Activated T-cell treated with anti-CD3 and anti-CD28 coated beads, Interleukin-2, amount 50 U/mL, for 72 hours (primary cell): ENCODE data around the gene CRHBP. TPM values are rescaled to one million over a fixed set of nuclear protein-coding genes. Genes with fewer than 3 reads are reported as not detected.
A peak's percentile ranks its signal among the peaks of the same experiment; 100 is the strongest.
"Not testable (repeated sequence)": the region's sequence is repeated elsewhere in the genome, so short reads cannot be mapped to it uniquely, and the experiment has no call there.

ENCODE experiments used
- ATAC-seq, 2 donors: fragments of 150-1000 bp; cut with Tn5 transposase; replicated peaks in 1 of 2; 2 replicates each; pipeline ENCODE4 v1.10.0; 2021; ENCODE audit warnings: moderate library complexity in 2 of 2, mild to moderate bottlenecking in 1 of 2
- DNase-seq, 2 donors: peaks; one replicate each; pipeline ENCODE4 v3.0.0; 2021 to 2022; ENCODE audit warnings: mixed read lengths in 1 of 2
- H3K27ac Mint-ChIP-seq: one replicate; pipeline ENCODE4 v1.8.0; 2022; ENCODE audit warnings: mild to moderate bottlenecking, moderate library complexity, mixed read lengths
- H3K27me3 Mint-ChIP-seq: one replicate; pipeline ENCODE4 v1.8.0; 2022; ENCODE audit warnings: low read depth, mixed read lengths
- H3K36me3 Mint-ChIP-seq, 2 donors: one replicate each; pipeline ENCODE4 v1.8.0; 2022; ENCODE audit warnings: mixed read lengths in 2 of 2, mild to moderate bottlenecking in 1 of 2; ENCODE audit not compliant: insufficient read depth in 2 of 2
- H3K4me1 Mint-ChIP-seq: one replicate; pipeline ENCODE4 v1.8.0; 2022; ENCODE audit warnings: low read depth, mixed read lengths
- H3K4me3 Mint-ChIP-seq, 2 donors: one replicate each; pipeline ENCODE4 v1.8.0; 2022; ENCODE audit warnings: mild to moderate bottlenecking in 2 of 2, mixed read lengths in 2 of 2, moderate library complexity in 2 of 2
- H3K9me3 Mint-ChIP-seq, 2 donors: one replicate each; pipeline ENCODE4 v1.8.0; 2022; ENCODE audit warnings: mixed read lengths in 2 of 2
- total RNA-seq, 2 donors: library from RNA; stranded (reverse); gene quantifications; one replicate each; pipeline ENCODE4 v1.2.3, GENCODE V29; 2022

The CRHBP gene
- under 1 TPM; 0.26 to 0.67 TPM for total RNA-seq

DNA sequence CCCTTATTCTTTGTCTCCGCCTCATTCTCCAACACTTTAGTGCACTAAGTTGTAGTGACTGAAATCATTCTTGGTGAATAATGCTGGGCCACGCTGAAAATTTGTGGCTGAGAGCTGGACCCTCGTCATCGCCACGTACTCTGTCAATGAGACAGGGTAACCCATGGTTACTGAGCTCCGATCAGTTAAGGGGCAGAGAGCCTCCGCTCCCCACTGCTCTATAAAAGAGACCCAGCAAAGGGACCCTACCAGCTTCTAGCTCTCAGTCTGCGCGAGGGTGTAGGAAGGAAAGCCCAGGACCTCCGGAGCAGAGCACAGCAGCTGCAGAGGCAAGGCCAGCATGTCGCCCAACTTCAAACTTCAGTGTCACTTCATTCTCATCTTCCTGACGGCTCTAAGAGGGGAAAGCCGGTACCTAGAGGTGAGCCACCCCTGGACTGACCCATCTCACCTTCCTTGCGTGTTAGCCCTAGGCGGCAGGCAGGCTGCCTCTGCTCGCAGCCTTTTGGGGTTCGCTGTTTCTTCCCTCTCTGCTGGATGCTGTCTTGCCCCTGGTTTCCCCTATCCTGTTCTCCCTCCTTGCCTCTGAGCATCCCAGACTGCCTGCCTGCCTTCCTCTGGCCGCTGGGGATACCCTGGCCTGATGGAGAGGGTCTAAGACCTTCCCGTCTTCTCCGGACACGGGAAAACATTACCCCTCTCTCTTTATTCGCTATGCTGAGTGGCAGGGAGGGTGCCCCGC, at the start of gene CRHBP:
TSS of gene CRHBP (plus strand) at position 251 of the 742 bp plus-strand sequence. CDS start at position 341, 90 bp downstream.
- DNase-seq = peak in 1 of 2 donors; percentile 1
- peak; percentile 32 to 36 for ATAC-seq
- Mint-ChIP-seq H3K9me3 (no peaks in the 10 kb centered on the region), H3K4me3 (peak within 1 kb of the TSS; percentile 62), H3K27ac (no peak within 1 kb of the TSS), H3K27me3 (peaks cover 34% of the 10 kb centered on the region), H3K4me1 (peaks cover 10% of the 10 kb centered on the region), H3K36me3 (no peaks in the 10 kb centered on the region)

DNA sequence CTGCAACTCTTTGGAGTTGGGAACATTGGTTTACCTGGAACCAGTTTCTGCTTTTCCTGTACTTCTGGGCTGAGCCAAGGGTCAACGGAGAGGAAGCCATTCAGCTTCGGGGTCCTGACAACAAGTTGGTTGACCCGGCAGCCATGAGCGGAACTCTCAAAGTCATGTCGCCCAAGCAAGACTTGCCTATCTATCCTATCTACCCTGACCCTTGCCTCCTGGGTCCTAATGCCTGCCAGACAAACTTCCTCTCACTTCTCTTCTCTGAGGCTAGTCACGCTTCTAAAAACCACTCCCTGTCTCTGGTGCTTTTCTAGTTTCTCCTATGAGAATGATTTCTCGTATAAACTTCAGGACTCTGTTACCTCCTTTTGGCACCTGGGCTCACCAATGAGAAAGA, 44.7 kb upstream of the CRHBP start:
- DNase-seq = no peak
- Mint-ChIP-seq H3K4me3 (no peak overlapping the region), H3K27ac (no peak overlapping the region), H3K4me1 (no peaks in the 10 kb centered on the region), H3K9me3 (peaks cover 0 to 3% of the 10 kb centered on the region in 2 donors), H3K27me3 (no peaks in the 10 kb centered on the region), H3K36me3 (no peaks in the 10 kb centered on the region)
- no peak for ATAC-seq

GRCh38 chr5:76910344-76910933, 42.4 kb upstream of the CRHBP start:
- H3K36me3 Mint-ChIP-seq, H3K9me3 Mint-ChIP-seq, H3K4me1 Mint-ChIP-seq, DNase-seq, H3K4me3 Mint-ChIP-seq, H3K27ac Mint-ChIP-seq, H3K27me3 Mint-ChIP-seq, ATAC-seq: not testable (repeated sequence)

- not testable (repeated sequence) for H3K36me3 Mint-ChIP-seq, ATAC-seq
Measured at GRCh38 chr5:76914671-76915070, 38.2 kb upstream of the CRHBP start.

DNA sequence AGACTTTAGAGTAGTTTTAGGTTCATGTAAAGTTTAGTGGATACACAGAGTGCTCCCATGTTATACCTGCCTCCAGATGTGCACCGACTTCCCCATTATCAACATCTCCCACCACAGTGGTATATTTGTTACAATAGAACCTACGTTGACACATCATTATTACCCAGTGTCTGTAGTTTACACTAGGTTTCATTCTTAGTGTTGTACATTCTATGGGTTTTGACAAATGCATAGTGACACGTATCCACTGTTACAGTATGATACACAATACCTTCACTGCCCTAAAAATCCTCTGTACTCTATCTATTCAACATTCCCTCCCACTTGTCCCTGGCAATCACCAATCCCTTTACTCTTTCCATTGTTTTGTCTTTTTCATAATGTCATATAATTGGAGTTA, 34.3 kb upstream of the CRHBP start:
- Mint-ChIP-seq H3K27me3 (peaks cover 8% of the 10 kb centered on the region), H3K27ac (no peak overlapping the region), H3K36me3 (peaks cover 3% of the 10 kb centered on the region in 2 donors), H3K4me1 (no peaks in the 10 kb centered on the region), H3K9me3 (peaks cover 0 to 4% of the 10 kb centered on the region in 2 donors), H3K4me3 (no peak overlapping the region)
- ATAC-seq = no peak
- no peak for DNase-seq

More at GRCh38 chr5:76914671-76915070, 38.2 kb upstream of the CRHBP start:
- not testable (repeated sequence) for H3K4me1 Mint-ChIP-seq, H3K9me3 Mint-ChIP-seq, DNase-seq, H3K27me3 Mint-ChIP-seq, H3K4me3 Mint-ChIP-seq, H3K27ac Mint-ChIP-seq

DNA sequence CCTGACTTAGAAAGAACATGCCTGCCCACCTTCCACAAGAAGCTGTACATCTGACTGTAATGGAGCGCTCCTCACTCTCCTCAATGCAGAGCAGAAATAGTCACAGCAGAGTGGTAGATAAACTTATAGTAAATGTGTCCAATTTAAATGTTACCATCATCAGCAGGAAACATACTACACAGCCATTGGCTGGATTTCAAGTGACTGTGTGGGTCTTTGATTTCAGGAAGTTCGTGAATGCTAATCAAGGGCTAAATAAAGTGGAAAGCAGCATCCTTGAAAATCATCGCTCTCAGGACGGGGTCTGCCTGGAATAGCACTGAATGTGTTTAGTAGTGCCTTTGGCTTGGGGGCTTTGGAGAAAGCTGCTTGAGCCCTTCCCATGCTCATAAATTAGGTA, 32.4 kb upstream of the CRHBP start:
- peaks cover 8% of the 10 kb centered on the region for H3K27me3 Mint-ChIP-seq
- DNase-seq = no peak
- H3K36me3 Mint-ChIP-seq = no peaks in the 10 kb centered on the region
- no peak for ATAC-seq
- no peak overlapping the region for H3K27ac Mint-ChIP-seq
- H3K4me3 Mint-ChIP-seq = no peak overlapping the region
- H3K4me1 Mint-ChIP-seq = no peaks in the 10 kb centered on the region
- no peaks in the 10 kb centered on the region for H3K9me3 Mint-ChIP-seq

DNA sequence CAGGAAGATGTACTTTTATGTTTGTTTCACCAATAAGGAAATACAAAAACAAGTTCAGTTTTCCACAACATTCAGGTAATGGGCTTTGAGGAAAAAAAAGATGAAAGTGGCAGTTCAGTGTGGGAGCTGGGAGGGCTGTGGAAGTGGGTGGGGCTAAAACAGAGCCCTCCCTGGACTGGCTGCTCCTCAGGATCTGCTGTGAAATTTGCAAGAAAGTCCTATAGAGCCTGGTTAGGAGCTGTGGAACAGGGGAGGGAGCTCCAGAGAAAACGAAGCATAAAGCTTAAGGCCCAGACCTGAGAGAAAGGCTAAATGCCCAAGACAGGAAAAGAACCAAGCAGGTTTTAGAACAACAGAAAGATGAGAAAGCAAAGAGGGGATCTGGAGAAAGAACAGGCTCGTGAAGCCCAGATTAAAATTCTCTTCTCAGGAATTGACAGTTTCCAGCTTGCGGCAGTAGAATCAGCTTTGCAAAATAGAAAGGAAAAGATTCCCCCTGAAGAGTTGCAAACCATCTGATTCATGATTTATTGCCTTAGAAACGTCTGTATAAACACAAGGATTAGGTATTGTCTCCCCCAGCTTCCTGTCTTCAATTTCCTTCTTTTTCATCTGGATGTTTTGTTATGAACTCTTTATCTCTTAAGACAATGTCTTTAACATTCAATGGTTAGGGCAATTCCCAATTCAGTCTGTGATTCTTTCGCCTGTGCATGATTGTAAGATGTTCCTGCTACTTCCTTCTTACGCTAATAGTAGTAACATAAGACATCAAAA, 26.3 kb upstream of the CRHBP start:
- Mint-ChIP-seq H3K9me3 (no peaks in the 10 kb centered on the region), H3K27ac (no peak overlapping the region), H3K4me1 (no peaks in the 10 kb centered on the region), H3K36me3 (no peaks in the 10 kb centered on the region), H3K4me3 (no peak overlapping the region), H3K27me3 (peaks cover 6% of the 10 kb centered on the region)
- DNase-seq (no peak), ATAC-seq (no peak)

GRCh38 chr5:76927961-76928360, 24.9 kb upstream of the CRHBP start:
- Mint-ChIP-seq H3K4me1 (no peaks in the 10 kb centered on the region), H3K27ac (no peak overlapping the region), H3K4me3 (no peak overlapping the region), H3K9me3 (no peaks in the 10 kb centered on the region), H3K36me3 (no peaks in the 10 kb centered on the region), H3K27me3 (peaks cover 6% of the 10 kb centered on the region)
- no peak for DNase-seq
- ATAC-seq = no peak

- Mint-ChIP-seq H3K9me3 (peaks cover 0 to 1% of the 10 kb centered on the region in 2 donors), H3K27me3 (peaks cover 12% of the 10 kb centered on the region), H3K4me3 (no peak overlapping the region), H3K27ac (no peak overlapping the region), H3K4me1 (no peaks in the 10 kb centered on the region), H3K36me3 (no peaks in the 10 kb centered on the region)
- no peak for DNase-seq
- no peak for ATAC-seq
Measured at GRCh38 chr5:76930083-76930482, 22.8 kb upstream of the CRHBP start.

GRCh38 chr5:76938177-76938576, 14.7 kb upstream of the CRHBP start:
- ATAC-seq = no peak
- H3K9me3 Mint-ChIP-seq = peaks cover 1% of the 10 kb centered on the region in 2 donors
- peaks cover 21% of the 10 kb centered on the region for H3K27me3 Mint-ChIP-seq
- peak overlapping the region in 1 of 2 donors; percentile 13 for H3K4me3 Mint-ChIP-seq
- H3K4me1 Mint-ChIP-seq = peaks cover 16% of the 10 kb centered on the region
- DNase-seq = no peak
- H3K27ac Mint-ChIP-seq = no peak overlapping the region
- H3K36me3 Mint-ChIP-seq = peaks cover 2% of the 10 kb centered on the region in 2 donors

DNA sequence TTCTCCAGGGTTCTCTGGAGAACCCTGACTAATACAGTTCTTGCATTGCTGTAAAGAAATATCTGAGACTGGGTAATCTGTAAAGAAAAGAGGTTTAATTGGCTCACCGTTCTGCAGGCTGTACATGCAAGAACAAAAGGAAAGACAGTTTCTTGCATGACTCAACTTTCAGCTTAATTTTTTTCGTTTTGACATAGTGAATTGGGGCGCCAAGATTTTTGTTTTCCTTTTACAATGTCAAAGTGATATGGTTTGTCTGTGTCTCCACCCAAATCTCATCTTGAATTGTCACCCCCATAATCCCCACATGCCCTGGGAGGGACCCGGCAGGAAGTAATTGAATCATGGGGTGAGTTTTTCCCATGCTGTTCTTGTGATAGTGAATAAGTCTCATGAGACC, 11.8 kb upstream of the CRHBP start:
- no peak for DNase-seq
- no peak overlapping the region for H3K4me3 Mint-ChIP-seq
- peaks cover 16% of the 10 kb centered on the region for H3K4me1 Mint-ChIP-seq
- ATAC-seq = no peak
- peaks cover 33% of the 10 kb centered on the region for H3K27me3 Mint-ChIP-seq
- H3K9me3 Mint-ChIP-seq = peaks cover 0 to 1% of the 10 kb centered on the region in 2 donors
- no peak overlapping the region for H3K27ac Mint-ChIP-seq
- peaks cover 2% of the 10 kb centered on the region in 2 donors for H3K36me3 Mint-ChIP-seq

GRCh38 chr5:76941442-76941841, 11.4 kb upstream of the CRHBP start:
- ATAC-seq (no peak), DNase-seq (no peak)
- H3K9me3 Mint-ChIP-seq = peaks cover 0 to 1% of the 10 kb centered on the region in 2 donors
- peaks cover 16% of the 10 kb centered on the region for H3K4me1 Mint-ChIP-seq
- no peak overlapping the region for H3K27ac Mint-ChIP-seq
- peaks cover 2% of the 10 kb centered on the region in 2 donors for H3K36me3 Mint-ChIP-seq
- H3K4me3 Mint-ChIP-seq = no peak overlapping the region
- H3K27me3 Mint-ChIP-seq = peaks cover 34% of the 10 kb centered on the region

GRCh38 chr5:76942581-76942980, 10.3 kb upstream of the CRHBP start:
- Mint-ChIP-seq H3K27me3 (peaks cover 27% of the 10 kb centered on the region), H3K4me1 (peaks cover 15% of the 10 kb centered on the region), H3K36me3 (peaks cover 2% of the 10 kb centered on the region in 2 donors), H3K27ac (no peak overlapping the region), H3K4me3 (no peak overlapping the region), H3K9me3 (peaks cover 0 to 1% of the 10 kb centered on the region in 2 donors)
- ATAC-seq (peak in 1 of 2 donors; percentile 26), DNase-seq (no peak)
